HL-60 (cell line): ENCODE results near the gene MACROD1.

ENCODE experiments used
- DNase-seq, 2 experiments: peaks; one replicate each; pipeline ENCODE4 v3.0.0-alpha.2; 2010 to 2020; ENCODE audit warnings: low read depth in 1 of 2, low spot score in 1 of 2
- H3K27ac ChIP-seq: fragments of 250-450 bp; sonication (Bioruptor Pico); replicated peaks from 2 replicates; pipeline ENCODE4 v1.5.1; 2020; ENCODE audit warnings: mild to moderate bottlenecking, moderate library complexity
- H3K27me3 ChIP-seq: fragments of 250-450 bp; sonication (Bioruptor Pico); 2 replicates; pipeline ENCODE4 v1.5.1; 2021; ENCODE audit warnings: mild to moderate bottlenecking, moderate library complexity; ENCODE audit not compliant: insufficient read depth, poor library complexity, severe bottlenecking
- H3K4me3 ChIP-seq: replicated peaks from 2 replicates; pipeline ENCODE4 v1.5.1; 2011; ENCODE audit warnings: mild to moderate bottlenecking, control low read depth, low read length; ENCODE audit not compliant: insufficient read depth
- CTCF ChIP-seq: IDR thresholded peaks from one replicate; pipeline ENCODE4 v1.5.1; 2011; ENCODE audit warnings: low read length, control low read depth, inconsistent platforms; ENCODE audit not compliant: insufficient read depth
- GABPA ChIP-seq: IDR thresholded peaks from 2 replicates; pipeline ENCODE4 v1.6.1; 2012; ENCODE audit warnings: low read depth
- POLR2AphosphoS5 ChIP-seq: IDR thresholded peaks from 2 replicates; pipeline ENCODE4 v1.6.1; 2012; ENCODE audit warnings: low read depth
- SPI1 ChIP-seq: IDR thresholded peaks from 2 replicates; pipeline ENCODE4 v1.6.1; 2012; ENCODE audit warnings: low read depth, mild to moderate bottlenecking, borderline replicate concordance
- TF ChIP-seq, protein P1 (sequence below): IDR thresholded peaks from 2 replicates; pipeline ENCODE4 v1.6.1; 2012; ENCODE audit warnings: low read depth; ENCODE audit not compliant: insufficient replicate concordance

The MACROD1 gene

DNA sequence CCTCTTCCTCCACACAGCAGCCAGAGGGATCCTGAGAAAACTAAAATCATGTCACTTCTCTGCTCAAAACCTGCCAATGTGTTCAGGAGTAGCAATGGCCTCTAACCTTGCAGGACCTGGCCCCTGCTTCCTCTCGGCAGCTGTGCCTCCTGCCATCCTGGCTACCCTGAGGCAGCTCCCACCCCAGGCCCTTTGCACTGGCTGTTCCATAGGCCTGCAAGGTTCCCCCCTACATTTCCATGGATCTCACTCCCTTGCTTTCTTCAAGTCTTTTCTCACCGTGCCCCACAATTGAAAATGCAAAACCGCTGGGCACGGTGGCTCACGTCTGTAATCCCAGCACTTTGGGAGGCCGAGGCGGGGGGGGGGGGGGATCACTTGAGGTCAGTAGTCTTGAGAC is 18.0 kb upstream of the MACROD1 start:
- Histone ChIP-seq H3K4me3 (peak overlapping the region; percentile 88; the same call in 1 of the 2 replicates), H3K27me3 (no peaks in the 10 kb centered on the region), H3K27ac (no peak overlapping the region)
- no peak for DNase-seq
- TF ChIP-seq CTCF (no peak), SPI1 (no peak), GABPA (no peak), POLR2AphosphoS5 (no peak)
- TF ChIP-seq, protein P1, sequence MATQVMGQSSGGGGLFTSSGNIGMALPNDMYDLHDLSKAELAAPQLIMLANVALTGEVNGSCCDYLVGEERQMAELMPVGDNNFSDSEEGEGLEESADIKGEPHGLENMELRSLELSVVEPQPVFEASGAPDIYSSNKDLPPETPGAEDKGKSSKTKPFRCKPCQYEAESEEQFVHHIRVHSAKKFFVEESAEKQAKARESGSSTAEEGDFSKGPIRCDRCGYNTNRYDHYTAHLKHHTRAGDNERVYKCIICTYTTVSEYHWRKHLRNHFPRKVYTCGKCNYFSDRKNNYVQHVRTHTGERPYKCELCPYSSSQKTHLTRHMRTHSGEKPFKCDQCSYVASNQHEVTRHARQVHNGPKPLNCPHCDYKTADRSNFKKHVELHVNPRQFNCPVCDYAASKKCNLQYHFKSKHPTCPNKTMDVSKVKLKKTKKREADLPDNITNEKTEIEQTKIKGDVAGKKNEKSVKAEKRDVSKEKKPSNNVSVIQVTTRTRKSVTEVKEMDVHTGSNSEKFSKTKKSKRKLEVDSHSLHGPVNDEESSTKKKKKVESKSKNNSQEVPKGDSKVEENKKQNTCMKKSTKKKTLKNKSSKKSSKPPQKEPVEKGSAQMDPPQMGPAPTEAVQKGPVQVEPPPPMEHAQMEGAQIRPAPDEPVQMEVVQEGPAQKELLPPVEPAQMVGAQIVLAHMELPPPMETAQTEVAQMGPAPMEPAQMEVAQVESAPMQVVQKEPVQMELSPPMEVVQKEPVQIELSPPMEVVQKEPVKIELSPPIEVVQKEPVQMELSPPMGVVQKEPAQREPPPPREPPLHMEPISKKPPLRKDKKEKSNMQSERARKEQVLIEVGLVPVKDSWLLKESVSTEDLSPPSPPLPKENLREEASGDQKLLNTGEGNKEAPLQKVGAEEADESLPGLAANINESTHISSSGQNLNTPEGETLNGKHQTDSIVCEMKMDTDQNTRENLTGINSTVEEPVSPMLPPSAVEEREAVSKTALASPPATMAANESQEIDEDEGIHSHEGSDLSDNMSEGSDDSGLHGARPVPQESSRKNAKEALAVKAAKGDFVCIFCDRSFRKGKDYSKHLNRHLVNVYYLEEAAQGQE: no peak

DNA sequence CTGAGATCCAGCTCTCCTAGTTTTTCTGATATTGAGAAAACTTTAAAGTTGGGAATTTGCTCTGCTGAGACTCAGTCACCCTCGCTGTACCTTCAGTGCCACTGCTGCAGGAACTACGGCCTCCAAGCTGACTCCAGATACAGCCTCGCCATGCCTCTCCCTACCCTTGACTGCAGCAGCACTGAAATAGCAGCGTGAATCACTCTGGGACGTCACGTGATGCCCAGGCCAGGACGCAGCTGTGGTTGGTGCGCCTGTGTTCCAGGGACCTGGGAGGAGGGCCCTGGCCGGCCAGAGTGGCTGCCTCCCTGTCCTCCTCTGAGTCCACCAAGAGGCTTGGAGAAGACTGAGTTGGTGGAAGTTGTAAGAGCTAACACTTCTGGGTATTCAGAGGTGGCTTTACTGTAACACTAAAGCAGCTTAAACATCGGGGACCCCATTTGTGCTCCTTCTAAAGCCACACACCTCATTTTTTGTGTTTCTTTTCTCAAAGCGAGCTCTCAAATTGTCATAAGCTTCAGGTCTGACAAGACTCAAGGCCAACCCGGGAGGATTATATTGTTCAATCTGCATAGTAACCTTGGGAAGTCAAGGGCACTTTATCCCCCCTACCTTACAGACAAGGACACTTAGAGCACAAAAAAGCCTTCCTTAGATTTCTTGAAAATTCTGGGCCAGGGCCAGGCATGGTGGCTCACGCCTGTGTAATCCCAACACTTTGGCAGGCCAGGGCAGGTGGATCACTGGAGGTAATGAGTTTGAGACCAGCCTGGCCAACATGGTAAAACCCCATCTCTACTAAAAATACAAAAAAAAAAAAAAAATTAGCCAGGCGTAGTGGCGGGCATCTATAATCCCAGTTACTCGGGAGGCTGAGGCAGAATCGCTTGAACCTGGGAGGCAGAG is 15.8 kb upstream of the MACROD1 start:
- DNase-seq: peak; percentile 80
- H3K27me3 ChIP-seq: no peaks in the 10 kb centered on the region
- no peak for TF ChIP-seq GABPA
- TF ChIP-seq CTCF: no peak
- peak; percentile 62 for TF ChIP-seq POLR2AphosphoS5
- no peak for TF ChIP-seq SPI1
- TF ChIP-seq, protein P1: no peak
- H3K27ac ChIP-seq: no peak overlapping the region
- no peak overlapping the region for H3K4me3 ChIP-seq

- no peaks in the 10 kb centered on the region for H3K27me3 ChIP-seq
- TF ChIP-seq SPI1 (no peak), POLR2AphosphoS5 (no peak), CTCF (no peak), GABPA (no peak)
- TF ChIP-seq, protein P1: no peak
- no peak overlapping the region for H3K4me3 ChIP-seq
- no peak for DNase-seq
- no peak overlapping the region for H3K27ac ChIP-seq
These were observed 15.0 kb upstream of the MACROD1 start for GRCh38 chr11:64180891-64181290.
